PC-3 (cell line): ENCODE results near the gene OSBPL6. TPM values are rescaled to one million over a fixed set of nuclear protein-coding genes. Genes with fewer than 3 reads are reported as not detected.

Source experiments
- ATAC-seq: fragments of 200-7000 bp; cut with Tn5 transposase; 2 replicates; pipeline ENCODE4 v1.9.1; 2020; ENCODE audit warnings: mild to moderate bottlenecking, moderate library complexity
- BruUV-seq: library from RNA; stranded (reverse); fragments of 400-500 nt; replicated peaks from 2 replicates; lab custom pipeline; 2021; lab: Mats Ljungman, UMichigan
- CTCF ChIA-PET: fragments of 300-600 bp; sonication (Branson Sonifier 250); formaldehyde crosslinking; loops from one replicate; lab custom pipeline; 2022; ENCODE audit warnings: antibody characterized with exemption; lab: Charles Lee
- POLR2A ChIA-PET: fragments of 300-600 bp; sonication (Branson Sonifier 250); formaldehyde crosslinking; loops from one replicate; lab custom pipeline; 2022; ENCODE audit warnings: antibody characterized with exemption; ENCODE audit not compliant: unreplicated experiment; lab: Charles Lee
- DNase-seq: peaks from one replicate; pipeline ENCODE4 v3.0.0-alpha.2; 2015
- H2AFZ ChIP-seq: fragments of 300-600 bp; sonication (generic); 2 replicates; pipeline ENCODE4 v1.6.0; 2016; ENCODE audit warnings: antibody characterized with exemption, low read length
- H3F3A ChIP-seq: fragments of 300-600 bp; sonication (generic); one replicate; pipeline ENCODE4 v1.6.0; 2017; ENCODE audit warnings: antibody characterized with exemption, low read length, control low read depth, mild to moderate bottlenecking; ENCODE audit not compliant: unreplicated experiment
- H3K27ac ChIP-seq: fragments of 300-600 bp; sonication (generic); 2 replicates; pipeline ENCODE4 v1.5.1; 2016; ENCODE audit warnings: mild to moderate bottlenecking, low read length
- H3K27me3 ChIP-seq: fragments of 300-600 bp; sonication (generic); 2 replicates; pipeline ENCODE4 v1.6.1; 2016; ENCODE audit warnings: low read length, mixed read lengths
- H3K36me3 ChIP-seq: fragments of 300-600 bp; sonication (generic); 2 replicates; pipeline ENCODE4 v1.6.1; 2016; ENCODE audit warnings: low read depth, mixed run types, low read length, mixed read lengths
- H3K4me1 ChIP-seq: fragments of 300-600 bp; sonication (generic); 2 replicates; pipeline ENCODE4 v1.5.1; 2016; ENCODE audit warnings: low read length; ENCODE audit not compliant: insufficient read depth
- H3K4me2 ChIP-seq: fragments of 300-600 bp; sonication (generic); 2 replicates; pipeline ENCODE4 v1.6.0; 2016; ENCODE audit warnings: low read length
- H3K4me3 ChIP-seq: fragments of 300-600 bp; sonication (generic); 2 replicates; pipeline ENCODE4 v1.5.1; 2016; ENCODE audit warnings: mild to moderate bottlenecking, low read length, mixed read lengths
- H3K79me2 ChIP-seq: fragments of 300-600 bp; sonication (generic); 2 replicates; pipeline ENCODE4 v1.6.1; 2017; ENCODE audit warnings: low read length, mixed read lengths
- H3K9ac ChIP-seq: fragments of 300-600 bp; sonication (generic); 2 replicates; pipeline ENCODE4 v1.6.0; 2016; ENCODE audit warnings: mild to moderate bottlenecking, low read length
- H3K9me2 ChIP-seq: fragments of 300-600 bp; sonication (generic); replicated peaks from 2 replicates; pipeline ENCODE4 v1.6.1; 2016; ENCODE audit warnings: mixed run types, low read length, mixed read lengths
- H3K9me3 ChIP-seq: fragments of 300-600 bp; sonication (generic); 2 replicates; pipeline ENCODE4 v1.6.1; 2016; ENCODE audit warnings: low read length, mixed read lengths
- H4K20me1 ChIP-seq: fragments of 300-600 bp; sonication (generic); 2 replicates; pipeline ENCODE4 v1.6.1; 2016; ENCODE audit warnings: low read length, mixed read lengths
- EZH2 ChIP-seq: fragments of 300-600 bp; sonication (generic); IDR thresholded peaks from one replicate; pipeline ENCODE4 v1.6.1; 2017; ENCODE audit warnings: antibody characterized with exemption, mild to moderate bottlenecking, low read length; ENCODE audit not compliant: unreplicated experiment
- EZH2phosphoT487 ChIP-seq: fragments of 300-600 bp; sonication (generic); IDR thresholded peaks from 2 replicates; pipeline ENCODE4 v1.6.1; 2018; ENCODE audit warnings: mild to moderate bottlenecking, antibody characterized with exemption, low read length, borderline replicate concordance
- intact Hi-C: fragments of 100-400 bp; cut with micrococcal nuclease; formaldehyde crosslinking; loops from 2 replicates; pipeline ENCODE4 v1.9.0; 2023
- total RNA-seq: library from RNA; depleted of rRNA; stranded (reverse); fragments of >200 nt; gene quantifications from 2 replicates; pipeline ENCODE4 v1.2.3, GENCODE V29; 2014
- TF ChIP-seq, protein P1 (sequence below): fragments of 300-600 bp; sonication (generic); conservative IDR thresholded peaks from 2 replicates; pipeline ENCODE4 v1.5.1; 2017; ENCODE audit warnings: antibody characterized with exemption, low read depth, mild to moderate bottlenecking, low read length

OSBPL6 gene
- total RNA-seq, 1 experiment from 2014 or later: 4.0 TPM

DNA sequence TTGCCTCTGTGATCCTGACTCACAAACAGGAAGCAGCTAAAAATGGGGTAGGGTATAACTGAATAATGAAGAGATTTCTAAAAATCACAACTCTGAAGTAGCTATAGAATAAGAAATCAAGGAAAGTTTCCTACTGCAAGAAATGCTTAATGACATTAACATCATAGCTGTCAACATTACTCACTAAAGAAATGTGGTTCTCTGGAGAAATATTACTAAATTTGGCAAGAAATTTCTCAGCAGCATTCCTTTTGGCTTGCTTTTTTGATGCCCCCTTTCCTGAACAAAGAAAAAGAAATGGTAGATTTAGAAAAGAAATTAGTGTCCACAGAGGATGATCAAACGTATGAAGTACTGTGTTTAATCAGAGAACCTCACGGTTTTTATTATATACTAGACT lies 247.1 kb downstream of the OSBPL6 start:
- Histone ChIP-seq H3K36me3 (peaks cover 60% of the 10 kb centered on the region), H3K4me3 (no peak overlapping the region), H3K9me2 (no peaks in the 10 kb centered on the region), H3K4me2 (no peak overlapping the region), H4K20me1 (peaks cover 3% of the 10 kb centered on the region; the same call in 1 of the 2 replicates), H3K4me1 (peaks cover 24% of the 10 kb centered on the region), H3K9ac (no peak overlapping the region), H3K27me3 (no peaks in the 10 kb centered on the region), H3K27ac (no peak overlapping the region), H3F3A (peaks cover 10% of the 10 kb centered on the region), H3K79me2 (peaks cover 3% of the 10 kb centered on the region; the same call in 1 of the 2 replicates), H2AFZ (no peak overlapping the region), H3K9me3 (no peaks in the 10 kb centered on the region)
- no TSS peak for BruUV-seq
- no peak for ATAC-seq
- DNase-seq: no peak
- intact Hi-C loops: no loop called here
- TF ChIP-seq EZH2phosphoT487: no peak
- TF ChIP-seq, protein P1, sequence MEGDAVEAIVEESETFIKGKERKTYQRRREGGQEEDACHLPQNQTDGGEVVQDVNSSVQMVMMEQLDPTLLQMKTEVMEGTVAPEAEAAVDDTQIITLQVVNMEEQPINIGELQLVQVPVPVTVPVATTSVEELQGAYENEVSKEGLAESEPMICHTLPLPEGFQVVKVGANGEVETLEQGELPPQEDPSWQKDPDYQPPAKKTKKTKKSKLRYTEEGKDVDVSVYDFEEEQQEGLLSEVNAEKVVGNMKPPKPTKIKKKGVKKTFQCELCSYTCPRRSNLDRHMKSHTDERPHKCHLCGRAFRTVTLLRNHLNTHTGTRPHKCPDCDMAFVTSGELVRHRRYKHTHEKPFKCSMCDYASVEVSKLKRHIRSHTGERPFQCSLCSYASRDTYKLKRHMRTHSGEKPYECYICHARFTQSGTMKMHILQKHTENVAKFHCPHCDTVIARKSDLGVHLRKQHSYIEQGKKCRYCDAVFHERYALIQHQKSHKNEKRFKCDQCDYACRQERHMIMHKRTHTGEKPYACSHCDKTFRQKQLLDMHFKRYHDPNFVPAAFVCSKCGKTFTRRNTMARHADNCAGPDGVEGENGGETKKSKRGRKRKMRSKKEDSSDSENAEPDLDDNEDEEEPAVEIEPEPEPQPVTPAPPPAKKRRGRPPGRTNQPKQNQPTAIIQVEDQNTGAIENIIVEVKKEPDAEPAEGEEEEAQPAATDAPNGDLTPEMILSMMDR: no peak
- no peak for TF ChIP-seq EZH2
- CTCF ChIA-PET: no interaction called here
- POLR2A ChIA-PET: no interaction called here

DNA sequence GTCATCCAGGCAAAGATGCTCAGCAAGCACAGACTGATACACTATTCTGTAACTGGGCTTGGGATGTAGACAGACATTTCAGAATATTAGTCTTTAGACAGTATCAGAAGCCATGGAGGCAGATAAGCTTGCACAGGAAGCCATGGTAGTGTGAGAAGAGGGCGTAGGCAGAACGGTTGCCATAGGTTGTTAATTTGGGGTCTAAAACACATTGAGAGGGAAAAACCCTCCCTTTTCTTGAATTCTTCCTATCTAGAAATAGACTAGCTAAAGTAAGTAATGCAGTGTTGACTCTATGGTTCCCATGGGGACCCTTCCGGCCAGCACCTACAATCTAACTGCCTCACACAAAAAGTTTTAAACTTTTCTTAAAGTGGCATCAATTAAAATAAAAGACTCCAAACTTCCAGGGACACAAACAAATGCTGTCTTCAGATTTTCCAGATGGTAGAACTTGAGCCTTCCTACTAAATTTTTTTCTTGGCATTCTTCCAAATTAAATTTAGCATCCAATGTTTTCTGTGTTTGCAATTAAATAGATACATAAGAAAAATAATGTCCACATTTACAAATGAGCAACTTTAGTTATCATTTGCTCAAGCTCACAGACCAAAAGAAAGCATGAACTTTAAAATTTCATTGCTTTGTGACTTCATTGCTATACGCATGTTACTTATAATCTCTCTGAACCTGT lies 254.8 kb downstream of the OSBPL6 start:
- Histone ChIP-seq H2AFZ (no peak overlapping the region), H3K36me3 (peaks cover 16% of the 10 kb centered on the region), H3F3A (no peaks in the 10 kb centered on the region), H3K4me1 (peaks cover 19% of the 10 kb centered on the region), H3K79me2 (peaks cover 32% of the 10 kb centered on the region), H3K9ac (peak overlapping the region; percentile 97; the same call in 1 of the 2 replicates), H4K20me1 (peaks cover 19% of the 10 kb centered on the region; the same call in 1 of the 2 replicates), H3K27me3 (no peaks in the 10 kb centered on the region), H3K27ac (no peak overlapping the region), H3K9me3 (no peaks in the 10 kb centered on the region), H3K9me2 (no peaks in the 10 kb centered on the region), H3K4me3 (peak overlapping the region; percentile 93), H3K4me2 (peak overlapping the region; percentile 84)
- BruUV-seq: no TSS peak
- intact Hi-C loops: no loop called here
- DNase-seq (no peak), ATAC-seq (no peak)
- TF ChIP-seq, protein P1: no peak
- TF ChIP-seq EZH2phosphoT487: no peak
- CTCF ChIA-PET: no interaction called here
- POLR2A ChIA-PET: no interaction called here
